T-helper 22 cell (primary cell): ENCODE results near the gene PTPN23.
"Not testable (repeated sequence)": the region's sequence is repeated elsewhere in the genome, so short reads cannot be mapped to it uniquely, and the experiment has no call there.

Experiments
- DNase-seq: peaks from one replicate; pipeline ENCODE4 v3.0.0-alpha.2; 2020; ENCODE audit warnings: low read depth

Gene PTPN23

DNA sequence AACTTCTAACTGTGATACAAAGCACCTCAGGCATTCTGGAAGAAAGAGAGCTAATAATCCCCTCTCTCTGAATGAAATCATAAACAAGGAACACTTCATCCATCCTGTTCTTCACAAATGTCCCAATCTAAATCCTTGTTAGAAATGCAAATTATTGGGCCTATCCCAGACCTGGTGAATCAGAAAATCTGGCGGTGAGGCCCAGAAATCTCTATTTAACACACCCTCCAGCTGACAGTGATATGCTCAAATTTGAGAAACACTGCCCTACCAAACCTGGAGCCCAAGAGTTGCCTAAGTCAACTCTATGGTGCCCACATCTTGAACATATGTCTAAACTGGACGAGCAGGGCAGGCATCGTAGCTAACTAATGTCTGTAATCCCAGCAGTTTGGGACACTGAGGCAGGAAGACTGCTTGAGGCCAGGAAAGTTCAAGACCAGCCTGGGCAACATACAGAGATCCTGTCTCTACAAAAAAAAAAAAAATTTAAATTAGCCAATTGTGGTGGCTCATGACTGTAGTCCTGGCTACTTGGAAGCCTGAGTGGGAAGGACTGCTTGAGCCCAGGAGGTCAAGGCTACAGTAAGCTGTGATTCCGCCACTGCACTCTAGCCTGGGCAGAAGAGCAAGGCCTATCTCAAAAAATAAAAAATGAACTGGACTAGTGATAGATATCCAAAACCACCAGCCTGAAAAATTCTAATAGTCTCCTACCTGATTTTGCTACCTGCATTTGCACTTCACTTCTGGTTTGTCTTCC lies 71.8 kb downstream of the PTPN23 start:
- no peak for DNase-seq

DNA sequence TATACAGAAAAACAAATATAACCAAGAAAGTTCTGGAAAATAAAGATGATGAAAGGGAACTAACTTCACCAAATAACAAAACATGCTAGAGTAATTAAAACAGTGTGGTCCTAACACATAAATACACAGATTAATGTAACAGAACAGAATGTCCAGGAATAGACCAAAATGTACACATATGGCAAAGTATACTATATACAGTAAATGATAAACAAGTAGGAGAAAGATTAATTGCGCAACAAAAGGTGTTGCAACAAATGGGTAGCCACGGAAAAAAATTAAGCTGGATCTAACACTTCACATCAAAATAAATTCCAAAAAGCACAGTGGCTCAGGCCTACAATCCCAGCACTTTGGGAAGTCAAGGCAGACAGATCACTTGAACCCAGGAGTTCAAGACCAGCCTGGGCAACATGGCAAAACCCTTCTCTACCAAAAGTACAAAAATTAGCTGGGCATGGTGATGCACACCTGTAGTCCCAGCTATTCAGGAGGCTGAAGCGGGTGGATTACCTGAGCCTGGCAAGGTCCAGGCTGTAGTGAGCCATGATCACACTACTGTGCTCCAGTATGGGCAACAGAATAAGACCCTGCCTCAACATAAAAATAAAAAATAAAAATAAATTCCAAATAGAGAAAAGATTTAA lies 75.1 kb downstream of the PTPN23 start:
- DNase-seq: no peak

GRCh38 chr3:47456984-47457383 lies 76.2 kb downstream of the PTPN23 start:
- DNase-seq: no peak

DNA sequence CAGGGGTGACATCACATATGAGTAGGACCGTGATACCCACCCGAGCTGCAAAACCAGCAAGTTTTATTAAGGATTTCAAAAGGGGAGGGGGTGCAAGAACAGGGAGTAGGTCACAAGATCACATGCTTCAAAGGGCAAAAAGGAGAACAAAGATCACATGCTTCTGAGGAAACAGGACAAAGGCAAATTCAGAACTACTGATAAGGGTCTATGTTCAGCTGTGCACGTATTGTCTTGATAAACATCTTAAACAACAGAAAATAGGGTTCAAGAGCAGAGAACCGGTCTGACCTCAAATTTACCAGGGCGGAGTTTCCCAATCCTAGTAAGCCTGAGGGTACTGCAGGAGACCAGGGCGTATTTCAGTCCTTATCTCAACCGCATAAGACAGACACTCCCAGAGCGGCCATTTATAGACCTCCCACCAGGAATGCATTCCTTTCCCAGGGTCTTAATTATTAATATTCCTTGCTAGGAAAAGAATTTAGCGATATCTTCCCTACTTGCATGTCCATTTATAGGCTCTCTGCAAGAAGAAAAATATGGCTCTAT lies 78.8 kb downstream of the PTPN23 start:
- not testable (repeated sequence) for DNase-seq
